GM12891 (cell line): ENCODE measurements around the gene POLE3.
"Not testable (repeated sequence)": the region's sequence is repeated elsewhere in the genome, so short reads cannot be mapped to it uniquely, and the experiment has no call there.

Experiments
- DNase-seq: peaks from one replicate; pipeline ENCODE4 v3.0.0; 2011; ENCODE audit warnings: low spot score; ENCODE audit not compliant: insufficient read length
- FAIRE-seq: peaks from 2 replicates; lab custom pipeline; 2011; peaks lifted over from hg19 to GRCh38; lab: Jason Lieb, UNC
- PAX5 ChIP-seq: IDR thresholded peaks from 2 replicates; pipeline ENCODE4 v1.6.1; 2011; ENCODE audit warnings: low read length, moderate library complexity, mild to moderate bottlenecking; ENCODE audit not compliant: insufficient read depth, severe bottlenecking
- POLR2A ChIP-seq: IDR thresholded peaks from 2 replicates; pipeline ENCODE4 v1.6.1; 2011; ENCODE audit warnings: low read depth, low read length, control low read depth
- POLR2AphosphoS5 ChIP-seq: IDR thresholded peaks from 2 replicates; pipeline ENCODE4 v1.6.1; 2011; ENCODE audit warnings: low read depth, low read length, control low read depth
- POU2F2 ChIP-seq: IDR thresholded peaks from 2 replicates; pipeline ENCODE4 v1.6.1; 2011; ENCODE audit warnings: low read depth, mild to moderate bottlenecking, control low read depth, low read length, moderate library complexity
- SPI1 ChIP-seq: IDR thresholded peaks from 2 replicates; pipeline ENCODE4 v1.6.1; 2011; ENCODE audit warnings: low read depth, low read length, control low read depth
- TAF1 ChIP-seq: IDR thresholded peaks from 2 replicates; pipeline ENCODE4 v1.6.1; 2011; ENCODE audit warnings: low read depth, low read length, control low read depth

POLE3 gene

GRCh38 chr9:113406353-113406752, 4.1 kb downstream of the POLE3 start:
- not testable (repeated sequence) for DNase-seq, FAIRE-seq
- 0 out of 2 replicates have a peak, but pooled peaks have one; percentile 11 for TF ChIP-seq POLR2A

DNA sequence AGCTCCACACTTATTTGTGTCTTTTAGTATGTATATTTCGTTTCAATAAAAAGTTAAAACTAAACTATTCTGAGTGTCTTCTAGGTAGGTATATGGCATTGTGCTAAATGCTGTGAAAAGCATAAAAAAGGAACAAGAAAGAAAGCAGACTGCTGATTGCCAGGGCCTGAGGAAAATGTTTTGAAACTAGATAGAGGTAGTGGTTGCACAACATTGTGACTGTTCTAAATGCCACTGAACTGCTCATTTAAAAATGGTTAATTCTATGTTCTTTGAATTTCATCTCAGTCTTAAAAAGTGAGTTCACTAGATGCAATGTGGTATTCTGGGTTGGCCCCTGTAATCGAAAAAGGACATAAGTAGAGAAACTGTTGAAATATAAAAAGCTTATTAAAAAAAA, 6.8 kb downstream of the POLE3 start:
- DNase-seq: no peak
- FAIRE-seq: no peak
- no peak for TF ChIP-seq PAX5
- no peak for TF ChIP-seq POU2F2
- TF ChIP-seq SPI1: no peak
- TF ChIP-seq POLR2A: no peak
- TF ChIP-seq POLR2AphosphoS5: no peak
- no peak for TF ChIP-seq TAF1

DNA sequence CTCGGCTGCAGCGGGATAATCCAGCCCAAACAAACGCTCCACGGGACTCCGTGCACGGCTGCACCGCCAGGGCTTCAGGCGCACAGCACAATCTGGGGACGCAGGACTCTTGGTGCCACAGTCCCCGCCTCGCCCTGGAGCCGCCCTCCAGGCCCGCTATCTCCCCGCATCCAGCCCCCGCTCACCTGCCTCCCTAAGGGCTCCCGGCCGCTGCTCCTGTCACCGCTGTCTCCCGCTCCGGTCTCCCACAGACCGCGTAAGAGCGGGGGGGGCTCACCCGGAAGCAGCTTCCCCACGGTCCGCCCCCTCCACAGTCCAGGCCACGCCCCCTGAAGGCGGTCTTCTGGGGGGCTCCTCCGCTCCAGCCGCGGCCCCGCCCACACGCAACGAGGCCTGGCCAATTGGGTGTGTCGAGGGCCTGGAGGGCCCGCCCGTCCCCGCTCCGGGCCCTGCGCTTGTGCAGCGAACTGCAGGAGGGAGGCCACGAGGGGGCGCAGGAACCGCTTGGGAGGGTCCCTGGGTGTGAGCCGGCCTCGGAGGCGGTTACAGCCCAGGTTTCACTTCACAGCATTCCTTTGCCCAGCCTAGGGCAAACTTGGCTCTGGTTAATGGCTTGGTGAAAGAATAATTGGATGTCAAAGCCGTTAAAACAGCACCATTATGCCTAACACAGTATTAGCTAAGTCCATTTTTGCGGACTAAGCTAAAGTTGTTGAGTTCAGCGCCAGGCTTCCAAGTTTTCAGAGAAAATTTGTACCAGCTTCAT, 9.3 kb downstream of the POLE3 start, which contains the start of gene ALAD:
Gene ALAD (minus strand): TSS at position 258 of the 766 bp plus-strand sequence. CDS start 7,725 bp downstream, outside the sequence.
- FAIRE-seq (peak; percentile 98), DNase-seq (peak; percentile 98)
- TF ChIP-seq POU2F2: no peak; the same call in 1 of the 2 replicates
- no peak for TF ChIP-seq POLR2AphosphoS5
- TF ChIP-seq POLR2A: 0 out of 2 replicates have a peak, but pooled peaks have one; percentile 30
- peak; percentile 39 for TF ChIP-seq PAX5

DNA sequence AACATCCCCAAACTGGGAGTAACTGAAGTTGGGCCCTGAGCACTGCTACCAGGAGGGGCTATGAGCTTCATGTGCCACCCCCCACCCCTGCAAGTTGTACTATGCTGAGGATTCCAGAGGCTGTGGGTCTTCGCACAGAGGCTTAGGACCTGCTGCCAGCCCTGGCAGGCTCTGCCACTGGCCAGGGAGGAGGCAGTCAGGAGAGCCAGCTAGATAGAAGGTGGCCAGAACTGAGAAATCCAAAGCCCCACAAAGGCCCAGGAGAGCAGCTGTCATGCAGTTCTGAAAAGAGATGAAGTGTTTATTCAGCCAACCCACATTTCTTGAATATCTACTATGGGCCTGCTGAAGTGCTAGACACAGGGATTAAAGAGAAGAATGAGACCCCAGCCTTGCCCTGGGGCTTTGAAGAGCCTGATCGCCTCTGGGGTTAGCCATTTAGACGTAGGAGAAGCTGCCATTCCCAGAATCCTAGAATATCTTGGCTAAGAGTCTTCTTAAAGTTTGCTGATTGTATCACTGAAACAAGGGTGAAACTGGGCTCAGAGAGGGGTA, 10.8 kb downstream of the POLE3 start:
- TF ChIP-seq POLR2AphosphoS5: no peak
- TF ChIP-seq TAF1: no peak
- TF ChIP-seq POU2F2: no peak
- TF ChIP-seq PAX5: no peak
- TF ChIP-seq POLR2A: no peak
- TF ChIP-seq SPI1: no peak

DNA sequence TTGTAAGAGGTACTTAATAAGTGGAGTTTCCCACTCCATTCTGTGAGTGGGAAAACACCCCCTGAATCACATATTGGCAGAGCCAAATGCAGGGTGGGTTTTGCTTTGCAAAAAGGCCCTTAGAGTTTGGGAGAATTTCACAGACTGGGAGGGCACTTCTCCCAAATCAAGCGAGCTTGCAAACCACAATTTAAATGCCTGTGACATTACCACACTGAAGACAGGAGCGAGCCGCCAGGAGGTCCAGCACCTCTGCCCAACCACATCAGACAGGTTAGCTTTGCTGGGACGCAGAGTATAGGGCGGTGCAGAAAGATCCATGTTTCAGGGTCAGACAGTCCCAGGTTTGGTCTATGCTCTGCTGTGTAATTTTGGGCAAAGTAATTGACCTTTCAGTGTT, 11.7 kb downstream of the POLE3 start:
- DNase-seq: no peak
- FAIRE-seq: no peak
- TF ChIP-seq POLR2A (no peak), POU2F2 (no peak), POLR2AphosphoS5 (no peak), SPI1 (no peak), TAF1 (no peak), PAX5 (no peak)

More for the DNA sequence above, 10.8 kb downstream of the POLE3 start:
- DNase-seq: no peak
- no peak for FAIRE-seq

DNA sequence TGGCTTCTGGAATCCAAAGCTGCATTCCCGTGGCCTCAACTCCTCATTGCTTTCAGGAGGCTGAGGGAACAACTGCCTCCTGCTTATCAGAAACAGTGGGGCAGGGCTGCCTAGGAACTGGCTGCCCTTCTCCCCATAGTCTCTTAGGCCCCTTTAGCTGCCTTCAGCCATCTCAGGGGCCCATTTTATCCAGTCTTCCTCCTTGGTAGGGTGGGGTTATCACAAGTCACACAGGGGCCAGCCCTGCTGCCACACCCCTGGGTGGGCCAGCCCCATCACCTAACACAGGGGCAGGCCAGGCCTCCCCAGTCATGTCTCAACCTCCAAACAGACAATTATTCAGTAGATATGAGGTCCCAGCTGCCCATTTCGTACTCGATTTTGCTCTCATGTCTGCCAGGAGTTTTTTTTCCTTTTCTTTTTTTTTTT, 13.3 kb downstream of the POLE3 start:
- DNase-seq (no peak), FAIRE-seq (no peak)
- TF ChIP-seq POLR2A (no peak), POLR2AphosphoS5 (no peak), TAF1 (no peak), SPI1 (no peak), POU2F2 (no peak), PAX5 (no peak)

DNA sequence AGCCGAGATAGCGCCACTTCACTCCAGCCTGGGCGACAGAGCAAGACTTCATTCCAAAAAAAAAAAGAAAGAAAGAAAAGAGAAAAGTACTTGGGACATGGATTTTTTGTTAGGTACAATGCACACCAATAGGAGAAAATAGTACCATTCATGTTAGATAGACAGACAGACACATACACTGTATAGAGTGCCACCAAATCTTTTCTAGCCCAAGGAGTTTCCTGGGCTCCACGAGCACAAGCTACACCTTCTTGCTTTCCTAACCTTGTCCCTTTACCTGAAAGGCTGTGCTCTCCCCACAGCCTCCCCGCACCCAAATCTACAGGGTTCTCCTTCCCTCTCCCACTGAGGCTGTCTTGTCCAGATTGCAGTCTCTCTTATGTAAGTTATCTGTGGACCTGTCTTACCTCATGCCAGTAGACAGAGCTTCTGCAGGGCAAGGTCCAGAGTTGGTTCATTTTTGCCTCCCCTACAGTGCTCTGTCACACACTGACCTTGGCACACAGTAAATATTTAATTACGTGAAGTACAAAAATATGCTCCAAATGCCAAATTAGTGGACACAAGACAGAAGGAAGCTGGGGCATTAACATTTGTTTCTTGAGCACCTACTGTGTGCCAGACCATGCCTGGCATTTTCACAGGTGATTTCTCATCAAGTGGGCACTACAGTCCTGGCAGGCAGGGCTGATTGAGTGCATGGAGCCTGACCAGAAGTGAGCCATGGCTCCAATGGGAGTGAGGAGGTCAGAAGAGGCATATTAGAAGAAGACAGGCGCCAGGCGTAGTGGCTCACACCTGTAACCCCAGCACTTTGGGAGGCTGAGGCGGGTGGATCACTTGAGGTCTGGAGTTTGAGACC, 15.2 kb downstream of the POLE3 start:
- FAIRE-seq (no peak), DNase-seq (no peak)
- TF ChIP-seq TAF1: no peak
- no peak for TF ChIP-seq POU2F2
- no peak for TF ChIP-seq SPI1
- no peak for TF ChIP-seq POLR2AphosphoS5
- TF ChIP-seq PAX5: no peak
- TF ChIP-seq POLR2A: no peak

DNA sequence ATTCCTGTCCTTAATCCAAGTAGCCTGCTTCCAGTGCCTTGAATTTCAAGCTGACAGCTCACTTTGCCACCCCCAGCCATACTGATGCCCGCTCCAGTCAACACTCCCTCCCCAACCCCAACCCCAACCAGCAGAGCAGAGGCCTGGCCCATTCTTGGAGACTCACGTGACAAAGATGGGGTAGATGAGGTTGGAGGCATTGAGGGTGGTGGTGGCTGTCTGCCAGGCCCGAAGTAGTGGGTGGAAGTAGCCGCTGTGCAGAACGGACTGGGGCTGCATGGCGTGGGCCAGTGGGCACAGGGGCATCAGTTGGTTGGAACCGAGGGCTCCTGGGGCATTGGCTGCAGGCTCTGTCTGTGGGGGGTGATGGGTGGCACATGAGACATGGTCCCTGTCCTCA, 17.2 kb downstream of the POLE3 start:
- DNase-seq (no peak), FAIRE-seq (no peak)
- TF ChIP-seq TAF1: no peak
- TF ChIP-seq SPI1: no peak

GRCh38 chr9:113391917-113392316, 18.6 kb downstream of the POLE3 start:
- no peak for TF ChIP-seq SPI1
- TF ChIP-seq POLR2AphosphoS5: no peak
- no peak for TF ChIP-seq POU2F2
- TF ChIP-seq TAF1: no peak
- no peak for TF ChIP-seq PAX5
- TF ChIP-seq POLR2A: no peak

More at GRCh38 chr9:113391917-113392316, 18.6 kb downstream of the POLE3 start:
- DNase-seq (no peak), FAIRE-seq (no peak)
